Measurements from ENCODE around the gene C9orf57. TPM values are rescaled to one million over a fixed set of nuclear protein-coding genes. Genes with fewer than 3 reads are reported as not detected.

Gene C9orf57
- total RNA-seq, 4 donors from 2014 or later, result not detected

GRCh38 chr9:72065076-72065475 is 4.7 kb upstream of the C9orf57 start:
- intact Hi-C loops (cut with DNase I; ENCODE audit: low total_unique reads), result no loop called here
- no peak overlapping the region for H3K4me3 ChIP-seq (ENCODE audit: low read depth, poor library complexity, severe bottlenecking)
- DNase-seq (ENCODE audit: low spot score in 2 of 2), result no peak
- 65 to 80% methylated on average over 7 of the region's 7 CpGs for WGBS, 2 donors
- TF ChIP-seq CTCF (IDR thresholded peaks at IDR 0.05) (no peak), POLR2A (IDR thresholded peaks at IDR 0.05) (no peak)

GRCh38 chr9:72052122-72052521 is 8.3 kb downstream of the C9orf57 start:
- DNase-seq (ENCODE audit: low spot score in 2 of 2), result no peak
- no peak overlapping the region for H3K4me3 ChIP-seq (ENCODE audit: low read depth, poor library complexity, severe bottlenecking)
- intact Hi-C loops (cut with DNase I; ENCODE audit: low total_unique reads), result no loop called here
- TF ChIP-seq CTCF (IDR thresholded peaks at IDR 0.05) (no peak), POLR2A (IDR thresholded peaks at IDR 0.05) (no peak)
- 81 to 87% methylated on average over 3 of the region's 3 CpGs for WGBS, 2 donors

GRCh38 chr9:72048850-72049249 is 11.6 kb downstream of the C9orf57 start:
- 75 to 91% methylated on average over 10 of the region's 10 CpGs for WGBS, 2 donors
- intact Hi-C loops (cut with DNase I; ENCODE audit: low total_unique reads), result no loop called here
- no peak overlapping the region for H3K4me3 ChIP-seq (ENCODE audit: low read depth, poor library complexity, severe bottlenecking)
- TF ChIP-seq POLR2A (IDR thresholded peaks at IDR 0.05) (no peak), CTCF (IDR thresholded peaks at IDR 0.05) (no peak)
- DNase-seq (ENCODE audit: low spot score in 2 of 2), result no peak

GRCh38 chr9:72046630-72047456 is 13.6 kb downstream of the C9orf57 start:
- 87 to 89% methylated on average over 8 of the region's 8 CpGs for WGBS, 2 donors
- H3K4me3 ChIP-seq (ENCODE audit: low read depth, poor library complexity, severe bottlenecking), result no peak overlapping the region
- no peak for TF ChIP-seq CTCF (IDR thresholded peaks at IDR 0.05)
- TF ChIP-seq POLR2A (IDR thresholded peaks at IDR 0.05), result no peak
- intact Hi-C loops (cut with DNase I; ENCODE audit: low total_unique reads), result no loop called here
- DNase-seq (ENCODE audit: low spot score in 2 of 2), result no peak

DNA sequence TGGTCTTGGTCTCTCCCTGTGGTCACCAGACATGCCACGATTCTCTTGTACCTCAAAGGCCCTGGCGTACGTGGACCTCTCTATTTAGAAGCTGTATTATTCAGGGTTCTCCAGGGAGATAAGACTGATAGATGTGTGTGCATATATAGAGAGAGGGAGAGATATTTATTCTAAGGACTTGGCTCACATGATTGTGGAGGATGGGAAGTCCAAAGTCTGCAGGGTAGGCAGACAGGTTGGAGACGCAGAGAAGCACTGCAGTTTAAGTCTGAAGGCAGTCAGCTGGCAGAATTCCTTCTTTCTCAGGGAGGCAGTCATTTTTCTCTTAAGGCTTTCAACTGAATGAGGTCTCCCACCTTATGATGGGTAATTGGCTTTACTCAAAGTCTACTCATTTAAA is 16.3 kb downstream of the C9orf57 start:
- no peak overlapping the region for H3K4me3 ChIP-seq (ENCODE audit: low read depth, poor library complexity, severe bottlenecking)
- intact Hi-C loops (cut with DNase I; ENCODE audit: low total_unique reads), result no loop called here
- TF ChIP-seq POLR2A (IDR thresholded peaks at IDR 0.05) (no peak), CTCF (IDR thresholded peaks at IDR 0.05) (no peak)
- DNase-seq (ENCODE audit: low spot score in 2 of 2), result no peak
- WGBS, 2 donors, result 89 to 91% methylated on average over 4 of the region's 4 CpGs

DNA sequence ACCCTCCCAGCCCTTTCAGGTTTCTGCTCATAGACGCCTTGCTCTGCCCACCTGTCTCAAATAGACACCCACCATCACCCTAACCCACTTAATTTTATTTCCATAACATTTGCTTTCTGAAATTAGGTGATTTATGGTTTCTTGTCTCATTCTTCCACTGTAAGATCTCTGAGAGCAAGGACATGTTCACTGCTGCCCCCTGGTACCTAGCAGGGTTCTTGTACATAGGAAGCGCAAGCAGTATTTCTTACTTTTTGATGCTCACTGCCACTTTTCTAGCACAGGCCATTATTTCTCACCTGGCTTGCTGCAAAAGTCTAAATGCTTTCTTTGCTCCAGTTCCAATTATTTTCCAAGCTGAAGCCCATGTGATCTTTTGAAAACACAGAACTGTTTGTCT is 16.8 kb downstream of the C9orf57 start:
- DNase-seq (ENCODE audit: low spot score in 2 of 2), result no peak
- no peak for TF ChIP-seq POLR2A (IDR thresholded peaks at IDR 0.05)
- TF ChIP-seq CTCF (IDR thresholded peaks at IDR 0.05), result no peak
- no peak overlapping the region for H3K4me3 ChIP-seq (ENCODE audit: low read depth, poor library complexity, severe bottlenecking)
- 93 to 94% methylated on average over 2 of the region's 2 CpGs for WGBS, 2 donors
- intact Hi-C loops (cut with DNase I; ENCODE audit: low total_unique reads), result no loop called here

All from lower leg skin (tissue), 4 donors.